Measurements from ENCODE around the gene AGAP2. TPM values are rescaled to one million over a fixed set of nuclear protein-coding genes. Genes with fewer than 3 reads are reported as not detected.

Gene AGAP2
- total and polyA plus RNA-seq, 9 of the 15 experiments (the other 6 are each of a cell fraction or from before 2014, with no cell fraction given), result 0.04 to 0.77 (median 0.28) TPM; not detected in 1

- CTCF ChIA-PET (ENCODE audit: low intra/inter-chr PET ratio), result no interaction called here
- Histone ChIP-seq H3K36me3 (ENCODE audit: control insufficient read depth, insufficient read depth, low read length) (no peaks in the 10 kb centered on the region), H3K4me3 (no peak overlapping the region), H3K9me3 (replicated peaks; ENCODE audit: control insufficient read depth, insufficient read depth, low read depth, low read length) (no peaks in the 10 kb centered on the region), H4K20me1 (replicated peaks; ENCODE audit: control insufficient read depth, insufficient read depth, low read length) (no peaks in the 10 kb centered on the region), H2AFZ (ENCODE audit: low read depth, low read length) (peak overlapping the region; percentile 70; the same call in 1 of the 2 replicates), H3K4me2 (ENCODE audit: insufficient read depth, low read length) (no peak overlapping the region), H3K79me2 (ENCODE audit: control insufficient read depth, insufficient read depth, low read length) (no peaks in the 10 kb centered on the region), H3K9ac (ENCODE audit: insufficient read depth in 1 of 2, low read depth in 2 of 2, low read length in 2 of 2) (no peak overlapping the region), H3K27me3 (ENCODE audit: control insufficient read depth in 2 of 2, insufficient read depth in 2 of 2, low read length in 2 of 2) (no peaks in the 10 kb centered on the region), H3K4me1 (replicated peaks in 1 of 2; ENCODE audit: control insufficient read depth in 2 of 2, insufficient read depth in 2 of 2, low read length in 2 of 2) (0 out of 5 replicates have a peak, but pooled peaks cover 0 to 3% of the 10 kb centered on the region in 2 experiments), H3K27ac (ENCODE audit: extremely low read depth, low read depth, low read length) (no peak overlapping the region), H3K9me1 (ENCODE audit: control insufficient read depth, insufficient read depth, low read length) (no peaks in the 10 kb centered on the region)
- in situ Hi-C loops (cut with MboI) (no loop called here), intact Hi-C loops (cut with micrococcal nuclease) (no loop called here)
- 79% methylated on average over 23 of the region's 29 CpGs for WGBS (ENCODE audit: insufficient coverage, low coverage, missing lambda C conversion rate)
- ATAC-seq, result no peak
- no TSS peak for BruUV-seq (replicated peaks)
- POLR2A ChIA-PET, result no interaction called here
- TF ChIP-seq EGR1 (conservative IDR thresholded peaks at IDR 0.05) (no peak), DACH1 (IDR thresholded peaks at IDR 0.05; ENCODE audit: partially characterized antibody) (no peak), L3MBTL2 (IDR thresholded peaks at IDR 0.05) (no peak), BRF1 (IDR thresholded peaks at IDR 0.05; ENCODE audit: borderline replicate concordance, extremely low read depth, insufficient read length) (no peak), STAG1 (CRISPR knock-in tag; IDR thresholded peaks at IDR 0.05; ENCODE audit: borderline replicate concordance) (no peak), KAT8 (IDR thresholded peaks at IDR 0.05; ENCODE audit: low read depth) (no peak), SP2 (IDR thresholded peaks at IDR 0.05; ENCODE audit: extremely low read depth, low read depth, low read length, poor library complexity, severe bottlenecking) (no peak), IFI16 (CRISPR knock-in tag; IDR thresholded peaks at IDR 0.05) (no peak), MEF2D (tag; conservative IDR thresholded peaks at IDR 0.05; ENCODE audit: low read depth) (no peak), KLF10 (CRISPR knock-in tag; IDR thresholded peaks at IDR 0.05) (no peak), GTF3C2 (IDR thresholded peaks at IDR 0.05; ENCODE audit: borderline replicate concordance, extremely low read depth, insufficient read length) (no peak)
- no peak for DNase-seq (ENCODE audit: extremely low read depth in 1 of 4, low spot score in 3 of 4)
- no peak for FAIRE-seq
These were observed 63.9 kb downstream of the AGAP2 start for GRCh38 chr12:57674691-57675090.

Small RNA genes lying within 50 kb of the gene (microRNA-seq; reads per million reads assigned to microRNA genes)
- not detected for gene MIR6759 (ENCODE audit: borderline microRNAs expressed)

Other genes starting within 250 kb of the AGAP2 start
Only the 7 nearest of the 19 such genes appear.
- gene TSPAN31, start 6.3 kb upstream of the AGAP2 start, total RNA-seq (2014; rRNA removed), result 11.3 and 14.0 TPM in 2 replicates
- 14.3 and 14.7 TPM in 2 replicates for gene TSPAN31, start 6.3 kb upstream of the AGAP2 start, total RNA-seq (2014; rRNA removed; fragmentation: Illumina TruSeq; extraction: Trizol)
- gene TSPAN31, start 6.3 kb upstream of the AGAP2 start, total RNA-seq (2015; rRNA removed; fragmentation: Illumina TruSeq; extraction: Trizol), result 12.6 and 14.3 TPM in 2 replicates
- gene TSPAN31, start 6.3 kb upstream of the AGAP2 start, total RNA-seq (2021), result 11.0 and 12.4 TPM in 2 replicates
- 13.8 and 24.9 TPM in 2 replicates for gene TSPAN31, start 6.3 kb upstream of the AGAP2 start, polyA plus RNA-seq (2011; rRNA removed)
- 17.6 and 20.5 TPM in 2 replicates for gene TSPAN31, start 6.3 kb upstream of the AGAP2 start, polyA plus RNA-seq (2014; fragmentation: Illumina TruSeq; extraction: Trizol)
- gene TSPAN31, start 6.3 kb upstream of the AGAP2 start, polyA plus RNA-seq (2014; fragmentation: Nextera tagmentation; extraction: Ambion mirVana), result 10 to 100 TPM; 20.1 to 26.4 TPM
- 11.6 and 20.3 TPM in 2 replicates for gene TSPAN31, start 6.3 kb upstream of the AGAP2 start, polyA plus RNA-seq (2014; rRNA removed)
- gene CDK4, start 13.6 kb upstream of the AGAP2 start, total RNA-seq (2014; rRNA removed), result 237 and 282 TPM in 2 replicates
- 173 and 188 TPM in 2 replicates for gene CDK4, start 13.6 kb upstream of the AGAP2 start, total RNA-seq (2014; rRNA removed; fragmentation: Illumina TruSeq; extraction: Trizol)
- 216 and 217 TPM in 2 replicates for gene CDK4, start 13.6 kb upstream of the AGAP2 start, total RNA-seq (2015; rRNA removed; fragmentation: Illumina TruSeq; extraction: Trizol)
- gene CDK4, start 13.6 kb upstream of the AGAP2 start, total RNA-seq (2021), result 238 and 253 TPM in 2 replicates
- gene CDK4, start 13.6 kb upstream of the AGAP2 start, polyA plus RNA-seq (2011; rRNA removed), result 429 and 436 TPM in 2 replicates
- 347 and 427 TPM in 2 replicates for gene CDK4, start 13.6 kb upstream of the AGAP2 start, polyA plus RNA-seq (2014; fragmentation: Illumina TruSeq; extraction: Trizol)
- gene CDK4, start 13.6 kb upstream of the AGAP2 start, polyA plus RNA-seq (2014; fragmentation: Nextera tagmentation; extraction: Ambion mirVana), result 10 to 100 TPM; 37.8 to 62.8 TPM
- gene CDK4, start 13.6 kb upstream of the AGAP2 start, polyA plus RNA-seq (2014; rRNA removed), result 309 and 339 TPM in 2 replicates
- 6.2 and 6.9 TPM in 2 replicates for gene MARCHF9, start 16.4 kb upstream of the AGAP2 start, total RNA-seq (2014; rRNA removed)
- gene MARCHF9, start 16.4 kb upstream of the AGAP2 start, total RNA-seq (2014; rRNA removed; fragmentation: Illumina TruSeq; extraction: Trizol), result 2.9 and 4.2 TPM in 2 replicates
- gene MARCHF9, start 16.4 kb upstream of the AGAP2 start, total RNA-seq (2015; rRNA removed; fragmentation: Illumina TruSeq; extraction: Trizol), result 4.6 and 5.6 TPM in 2 replicates
- 10.1 and 10.7 TPM in 2 replicates for gene MARCHF9, start 16.4 kb upstream of the AGAP2 start, total RNA-seq (2021)
- 6.6 and 10.3 TPM in 2 replicates for gene MARCHF9, start 16.4 kb upstream of the AGAP2 start, polyA plus RNA-seq (2011; rRNA removed)
- 9.5 and 9.9 TPM in 2 replicates for gene MARCHF9, start 16.4 kb upstream of the AGAP2 start, polyA plus RNA-seq (2014; fragmentation: Illumina TruSeq; extraction: Trizol)
- gene MARCHF9, start 16.4 kb upstream of the AGAP2 start, polyA plus RNA-seq (2014; fragmentation: Nextera tagmentation; extraction: Ambion mirVana), result 1 to 10 TPM in 1 of 2 experiments, under 1 TPM in 1; 0.80 to 1.3 TPM
- gene MARCHF9, start 16.4 kb upstream of the AGAP2 start, polyA plus RNA-seq (2014; rRNA removed), result 9.7 and 12.4 TPM in 2 replicates
- 1.3 and 2.2 TPM in 2 replicates for gene CYP27B1, start 28.3 kb upstream of the AGAP2 start, total RNA-seq (2014; rRNA removed)
- gene CYP27B1, start 28.3 kb upstream of the AGAP2 start, total RNA-seq (2014; rRNA removed; fragmentation: Illumina TruSeq; extraction: Trizol), result 0.57 and 0.65 TPM in 2 replicates
- gene CYP27B1, start 28.3 kb upstream of the AGAP2 start, total RNA-seq (2015; rRNA removed; fragmentation: Illumina TruSeq; extraction: Trizol), result 1.2 TPM in 2 replicates
- gene CYP27B1, start 28.3 kb upstream of the AGAP2 start, total RNA-seq (2021), result 2.6 and 4.2 TPM in 2 replicates
- gene CYP27B1, start 28.3 kb upstream of the AGAP2 start, polyA plus RNA-seq (2011; rRNA removed), result 2.5 and 7.0 TPM in 2 replicates
- gene CYP27B1, start 28.3 kb upstream of the AGAP2 start, polyA plus RNA-seq (2014; fragmentation: Illumina TruSeq; extraction: Trizol), result 1.5 and 1.8 TPM in 2 replicates
- under 1 TPM; 0.18 to 0.23 TPM for gene CYP27B1, start 28.3 kb upstream of the AGAP2 start, polyA plus RNA-seq (2014; fragmentation: Nextera tagmentation; extraction: Ambion mirVana)
- 3.1 and 3.8 TPM in 2 replicates for gene CYP27B1, start 28.3 kb upstream of the AGAP2 start, polyA plus RNA-seq (2014; rRNA removed)
- 24.0 and 42.5 TPM in 2 replicates for gene METTL1, start 33.4 kb upstream of the AGAP2 start, total RNA-seq (2014; rRNA removed)
- 12.6 and 14.6 TPM in 2 replicates for gene METTL1, start 33.4 kb upstream of the AGAP2 start, total RNA-seq (2014; rRNA removed; fragmentation: Illumina TruSeq; extraction: Trizol)
- 17.5 and 18.0 TPM in 2 replicates for gene METTL1, start 33.4 kb upstream of the AGAP2 start, total RNA-seq (2015; rRNA removed; fragmentation: Illumina TruSeq; extraction: Trizol)
- gene METTL1, start 33.4 kb upstream of the AGAP2 start, total RNA-seq (2021), result 44.0 and 49.3 TPM in 2 replicates
- gene METTL1, start 33.4 kb upstream of the AGAP2 start, polyA plus RNA-seq (2011; rRNA removed), result 39.2 and 45.1 TPM in 2 replicates
- 36.8 and 47.6 TPM in 2 replicates for gene METTL1, start 33.4 kb upstream of the AGAP2 start, polyA plus RNA-seq (2014; fragmentation: Illumina TruSeq; extraction: Trizol)
- gene METTL1, start 33.4 kb upstream of the AGAP2 start, polyA plus RNA-seq (2014; fragmentation: Nextera tagmentation; extraction: Ambion mirVana), result 10 to 100 TPM; 52.9 to 65.9 TPM
- 23.9 and 32.1 TPM in 2 replicates for gene METTL1, start 33.4 kb upstream of the AGAP2 start, polyA plus RNA-seq (2014; rRNA removed)
- gene EEF1AKMT3, start 33.9 kb upstream of the AGAP2 start, total RNA-seq (2014; rRNA removed), result 4.1 and 6.0 TPM in 2 replicates
- 6.9 and 7.8 TPM in 2 replicates for gene EEF1AKMT3, start 33.9 kb upstream of the AGAP2 start, total RNA-seq (2014; rRNA removed; fragmentation: Illumina TruSeq; extraction: Trizol)
- gene EEF1AKMT3, start 33.9 kb upstream of the AGAP2 start, total RNA-seq (2015; rRNA removed; fragmentation: Illumina TruSeq; extraction: Trizol), result 6.1 and 6.6 TPM in 2 replicates
- gene EEF1AKMT3, start 33.9 kb upstream of the AGAP2 start, total RNA-seq (2021), result 7.2 and 11.7 TPM in 2 replicates
- 17.2 and 17.6 TPM in 2 replicates for gene EEF1AKMT3, start 33.9 kb upstream of the AGAP2 start, polyA plus RNA-seq (2011; rRNA removed)
- 9.1 and 10.6 TPM in 2 replicates for gene EEF1AKMT3, start 33.9 kb upstream of the AGAP2 start, polyA plus RNA-seq (2014; fragmentation: Illumina TruSeq; extraction: Trizol)
- 1 to 10 TPM; 4.9 to 9.1 TPM for gene EEF1AKMT3, start 33.9 kb upstream of the AGAP2 start, polyA plus RNA-seq (2014; fragmentation: Nextera tagmentation; extraction: Ambion mirVana)
- 7.9 and 11.4 TPM in 2 replicates for gene EEF1AKMT3, start 33.9 kb upstream of the AGAP2 start, polyA plus RNA-seq (2014; rRNA removed)
- 56.7 and 74.2 TPM in 2 replicates for gene TSFM, start 44.0 kb upstream of the AGAP2 start, total RNA-seq (2014; rRNA removed)
- gene TSFM, start 44.0 kb upstream of the AGAP2 start, total RNA-seq (2014; rRNA removed; fragmentation: Illumina TruSeq; extraction: Trizol), result 48.1 and 56.4 TPM in 2 replicates
- gene TSFM, start 44.0 kb upstream of the AGAP2 start, total RNA-seq (2015; rRNA removed; fragmentation: Illumina TruSeq; extraction: Trizol), result 56.0 and 58.2 TPM in 2 replicates
- gene TSFM, start 44.0 kb upstream of the AGAP2 start, total RNA-seq (2021), result 62.4 and 62.6 TPM in 2 replicates
- gene TSFM, start 44.0 kb upstream of the AGAP2 start, polyA plus RNA-seq (2011; rRNA removed), result 38.9 and 44.6 TPM in 2 replicates
- gene TSFM, start 44.0 kb upstream of the AGAP2 start, polyA plus RNA-seq (2014; fragmentation: Illumina TruSeq; extraction: Trizol), result 55.3 and 57.1 TPM in 2 replicates
- 100 to 1,000 TPM; 166 to 198 TPM for gene TSFM, start 44.0 kb upstream of the AGAP2 start, polyA plus RNA-seq (2014; fragmentation: Nextera tagmentation; extraction: Ambion mirVana)
- gene TSFM, start 44.0 kb upstream of the AGAP2 start, polyA plus RNA-seq (2014; rRNA removed), result 60.2 and 70.7 TPM in 2 replicates